ENCODE data around the gene RIC1. TPM values are rescaled to one million over a fixed set of nuclear protein-coding genes. Genes with fewer than 3 reads are reported as not detected.
"Not testable (repeated sequence)": the region's sequence is repeated elsewhere in the genome, so short reads cannot be mapped to it uniquely, and the experiment has no call there.

The RIC1 gene
- total RNA-seq, 1 donor from 2014 or later: 25.1 TPM

GRCh38 chr9:5665059-5665458, 36.2 kb downstream of the RIC1 start:
- no peak for DNase-seq (ENCODE audit: low read depth)

DNA sequence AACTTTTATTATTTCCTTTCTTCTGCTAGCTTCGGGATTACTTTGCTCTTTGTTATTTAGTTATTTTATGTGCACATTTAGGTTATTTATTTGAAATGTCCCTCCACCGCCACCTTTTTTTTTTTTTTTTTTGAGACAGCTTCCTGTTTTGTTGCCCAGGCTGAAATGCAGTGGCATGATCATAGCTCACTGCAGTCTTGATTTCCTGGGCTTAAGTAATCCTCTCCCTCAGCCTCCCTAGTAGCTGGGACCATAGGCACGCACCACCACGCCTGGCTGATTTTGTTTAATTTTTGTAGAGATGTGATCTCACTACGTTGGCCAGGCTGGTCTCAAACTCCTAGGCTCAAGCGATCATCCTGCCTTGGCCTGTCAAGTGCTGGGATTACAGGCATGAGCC, 38.5 kb downstream of the RIC1 start:
- no peak for DNase-seq (ENCODE audit: low read depth)

DNA sequence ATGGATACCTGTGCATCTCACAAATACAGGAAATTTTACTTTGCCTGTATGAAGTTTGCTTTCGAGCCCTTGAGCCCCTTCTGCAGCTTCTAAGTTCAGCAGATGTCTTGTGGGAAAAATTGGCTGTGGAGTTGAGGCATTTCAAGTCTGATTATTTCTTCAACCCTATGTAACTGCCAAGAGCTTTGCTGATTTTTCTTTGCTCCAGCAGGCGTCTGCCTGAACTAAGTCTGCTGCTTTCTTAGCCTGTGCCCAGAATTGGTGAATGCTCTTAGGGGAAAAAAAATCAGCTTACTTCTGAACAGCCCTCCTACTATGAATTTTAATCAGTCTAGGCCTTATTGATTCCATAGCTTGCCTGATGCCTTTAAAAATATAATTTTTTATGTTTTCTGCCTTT, 41.2 kb downstream of the RIC1 start:
- no peak for DNase-seq (ENCODE audit: low read depth)

GRCh38 chr9:5671711-5672353, 42.9 kb downstream of the RIC1 start:
- no peak for DNase-seq (ENCODE audit: low read depth)

DNA sequence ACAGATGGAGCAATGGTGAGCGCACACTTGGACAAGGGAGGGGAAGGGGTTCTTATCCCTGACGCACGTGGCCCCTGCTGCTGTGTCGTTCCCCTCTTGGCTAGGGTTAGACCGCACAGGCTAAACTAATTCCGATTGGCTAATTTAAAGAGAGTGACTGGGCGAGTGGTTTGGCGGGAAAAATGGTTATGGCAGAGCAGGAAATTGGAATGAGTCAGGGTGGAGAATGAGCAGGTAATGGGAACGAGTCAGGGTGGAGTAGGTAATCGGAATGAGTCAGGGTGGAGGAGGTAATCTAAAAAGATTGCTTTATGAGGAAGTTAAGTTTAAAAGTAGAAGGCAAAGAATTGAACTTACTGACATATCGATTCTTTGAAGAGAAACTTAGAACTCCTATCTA, 46.1 kb downstream of the RIC1 start:
- DNase-seq (ENCODE audit: low read depth): not testable (repeated sequence)

DNA sequence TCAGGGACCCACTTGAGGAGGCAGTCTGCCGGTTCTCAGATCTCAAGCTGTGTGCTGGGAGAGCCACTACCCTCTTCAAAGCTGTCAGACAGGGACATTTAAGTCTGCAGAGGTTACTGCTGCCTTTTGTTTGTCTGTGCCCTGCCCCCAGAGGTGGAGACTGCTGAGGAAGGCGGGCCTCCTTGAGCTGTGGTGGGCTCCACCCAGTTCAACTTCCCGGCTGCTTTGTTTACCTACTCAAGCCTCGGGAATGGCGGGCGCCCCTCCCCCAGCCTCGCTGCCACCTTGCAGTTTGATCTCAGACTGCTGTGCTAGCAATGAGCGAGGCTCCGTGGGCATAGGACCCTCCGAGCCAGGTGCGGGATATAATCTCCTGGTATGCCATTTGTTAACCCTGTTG, 54.7 kb downstream of the RIC1 start:
- DNase-seq (ENCODE audit: low read depth): not testable (repeated sequence)

DNA sequence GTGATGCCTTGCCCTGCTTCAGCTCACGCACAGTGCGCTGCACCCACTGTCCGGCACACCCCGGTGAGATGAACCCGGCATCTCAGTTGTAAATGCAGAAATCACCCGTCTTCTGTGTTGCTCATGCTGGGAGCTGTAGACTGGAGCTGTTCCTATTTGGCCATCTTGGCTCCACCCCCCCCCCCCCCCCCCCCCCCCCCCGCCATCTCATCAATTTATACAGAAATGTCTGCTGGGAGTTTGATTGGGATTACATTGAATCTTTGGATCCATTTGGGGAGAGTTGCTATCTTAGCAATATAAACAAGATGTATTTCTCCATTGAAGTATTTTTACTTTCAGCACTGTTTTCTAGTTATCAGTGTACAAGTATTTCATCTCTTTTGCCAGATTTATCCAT, 55.2 kb downstream of the RIC1 start:
- no peak for DNase-seq (ENCODE audit: low read depth)

DNA sequence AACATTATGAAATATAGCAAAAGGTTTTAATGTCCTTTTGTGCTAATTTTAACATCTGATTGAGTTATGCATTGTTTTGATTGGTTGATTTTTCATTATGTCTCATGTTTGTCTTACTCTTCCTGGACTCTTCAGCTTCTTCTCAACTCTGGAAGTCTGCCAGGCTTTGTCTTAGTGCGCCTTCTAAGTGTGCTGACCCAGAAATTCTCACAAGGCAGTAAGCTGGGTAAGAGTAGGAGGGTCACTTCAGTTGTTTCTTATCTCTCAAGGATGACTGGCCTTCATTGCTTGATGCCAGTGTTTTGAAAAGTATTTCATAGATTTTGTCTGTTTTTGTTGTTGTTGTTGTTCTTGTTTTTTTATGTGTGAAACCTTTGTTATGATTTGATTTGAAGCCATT, 59.2 kb downstream of the RIC1 start:
- DNase-seq (ENCODE audit: low read depth): peak; percentile 39

- no peak for DNase-seq (ENCODE audit: low read depth)
Measured at GRCh38 chr9:5690278-5690677, 61.4 kb downstream of the RIC1 start.

- DNase-seq (ENCODE audit: low read depth): no peak
Measured at GRCh38 chr9:5695860-5696259, 67.0 kb downstream of the RIC1 start.

GRCh38 chr9:5696884-5697283, 68.0 kb downstream of the RIC1 start:
- no peak for DNase-seq (ENCODE audit: low read depth)

DNA sequence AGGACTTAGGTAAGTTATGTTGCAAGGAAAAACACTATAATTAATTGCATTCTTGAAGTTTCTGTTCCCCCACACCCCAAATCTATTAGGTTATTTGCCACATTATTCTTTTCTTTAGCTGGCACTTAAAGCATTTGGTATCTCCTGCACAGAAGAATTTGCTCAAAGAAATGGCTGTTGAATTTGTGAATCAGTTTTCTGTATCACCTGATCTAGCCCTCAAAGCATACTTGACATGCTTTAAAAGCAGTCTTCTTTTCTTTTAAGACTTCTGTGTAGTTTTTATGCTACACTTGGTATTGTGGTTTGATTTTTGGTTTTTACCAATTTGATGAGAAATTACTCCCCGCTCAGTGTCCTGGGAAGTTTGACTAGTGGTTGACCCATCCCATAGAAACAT, 69.1 kb downstream of the RIC1 start:
- no peak for DNase-seq (ENCODE audit: low read depth)

- DNase-seq (ENCODE audit: low read depth): no peak
Measured at GRCh38 chr9:5698810-5699556, 70.1 kb downstream of the RIC1 start.

- no peak for DNase-seq (ENCODE audit: low read depth)
Measured at GRCh38 chr9:5708414-5708813, 79.5 kb downstream of the RIC1 start.

- DNase-seq (ENCODE audit: low read depth): no peak
Measured at GRCh38 chr9:5712651-5713390, 83.9 kb downstream of the RIC1 start.

- no peak for DNase-seq (ENCODE audit: low read depth)
Measured at GRCh38 chr9:5714501-5715401, 85.8 kb downstream of the RIC1 start.

DNA sequence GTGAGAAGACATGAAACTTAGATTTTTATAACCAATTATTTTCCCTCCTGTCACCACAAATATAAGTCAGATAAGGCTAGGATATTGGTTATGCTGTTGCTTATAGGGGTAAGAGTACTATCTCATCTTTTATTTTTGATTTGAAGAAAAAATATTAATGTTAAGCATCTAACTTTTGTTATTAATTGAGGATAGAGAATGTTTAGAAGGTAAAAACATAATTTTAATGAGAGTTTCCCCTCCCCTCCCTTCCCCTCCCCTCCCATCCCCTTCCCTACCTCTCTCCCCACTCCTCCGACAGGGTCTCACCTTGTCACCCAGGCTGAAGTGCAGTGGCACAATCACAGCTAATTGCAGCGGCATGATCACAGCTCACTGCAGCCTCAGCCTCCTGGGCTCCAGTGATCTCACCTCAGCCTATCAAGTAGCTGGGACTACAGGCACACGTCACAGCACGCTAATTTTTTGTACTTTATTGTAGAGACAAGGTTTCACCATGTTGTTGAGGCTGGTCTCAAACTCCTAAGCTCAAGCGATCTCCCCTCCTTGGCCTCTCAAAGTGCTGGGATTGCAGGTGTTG, 86.7 kb downstream of the RIC1 start:
- DNase-seq (ENCODE audit: low read depth): no peak

GRCh38 chr9:5717434-5717833, 88.5 kb downstream of the RIC1 start:
- DNase-seq (ENCODE audit: low read depth): not testable (repeated sequence)

GRCh38 chr9:5718296-5719032, 89.6 kb downstream of the RIC1 start:
- DNase-seq (ENCODE audit: low read depth): peak; percentile 16
